ENCODE results near the gene SRD5A2.
A peak's percentile ranks its signal among the peaks of the same experiment; 100 is the strongest.

Gene SRD5A2, protein sequence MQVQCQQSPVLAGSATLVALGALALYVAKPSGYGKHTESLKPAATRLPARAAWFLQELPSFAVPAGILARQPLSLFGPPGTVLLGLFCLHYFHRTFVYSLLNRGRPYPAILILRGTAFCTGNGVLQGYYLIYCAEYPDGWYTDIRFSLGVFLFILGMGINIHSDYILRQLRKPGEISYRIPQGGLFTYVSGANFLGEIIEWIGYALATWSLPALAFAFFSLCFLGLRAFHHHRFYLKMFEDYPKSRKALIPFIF

GRCh38 chr2:31580321-31581117 is at the start of gene SRD5A2:
Gene SRD5A2, minus strand, starts transcription at chr2:31580938. Its CDS starts 38 bp downstream, at chr2:31580900.
- no peak for DNase-seq (ENCODE audit: low read depth)

DNA sequence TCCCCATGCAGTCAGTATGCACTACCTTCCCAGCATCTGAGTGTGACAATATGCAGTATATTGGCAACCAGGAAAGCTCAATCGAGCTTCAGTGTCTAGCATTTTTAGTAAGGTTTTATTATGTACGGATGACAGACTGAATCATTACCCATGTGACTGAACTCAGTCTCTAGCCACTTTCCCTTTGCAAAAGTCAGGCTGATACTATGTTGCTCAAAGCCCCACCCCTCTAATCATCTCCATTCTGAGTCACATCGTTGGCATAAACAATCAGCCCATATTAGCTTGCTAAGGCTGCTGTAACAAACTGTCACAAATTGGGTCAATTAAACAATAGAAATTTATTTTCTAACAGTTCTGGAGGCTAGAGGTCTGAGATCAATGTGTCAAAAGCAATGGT is 25.8 kb upstream of the SRD5A2 start:
- DNase-seq (ENCODE audit: low read depth) = no peak

GRCh38 chr2:31598694-31599093 is 18.0 kb upstream of the SRD5A2 start:
- DNase-seq (ENCODE audit: low read depth) = no peak

GRCh38 chr2:31586230-31586629 is 5.5 kb upstream of the SRD5A2 start:
- DNase-seq (ENCODE audit: low read depth) = no peak

DNA sequence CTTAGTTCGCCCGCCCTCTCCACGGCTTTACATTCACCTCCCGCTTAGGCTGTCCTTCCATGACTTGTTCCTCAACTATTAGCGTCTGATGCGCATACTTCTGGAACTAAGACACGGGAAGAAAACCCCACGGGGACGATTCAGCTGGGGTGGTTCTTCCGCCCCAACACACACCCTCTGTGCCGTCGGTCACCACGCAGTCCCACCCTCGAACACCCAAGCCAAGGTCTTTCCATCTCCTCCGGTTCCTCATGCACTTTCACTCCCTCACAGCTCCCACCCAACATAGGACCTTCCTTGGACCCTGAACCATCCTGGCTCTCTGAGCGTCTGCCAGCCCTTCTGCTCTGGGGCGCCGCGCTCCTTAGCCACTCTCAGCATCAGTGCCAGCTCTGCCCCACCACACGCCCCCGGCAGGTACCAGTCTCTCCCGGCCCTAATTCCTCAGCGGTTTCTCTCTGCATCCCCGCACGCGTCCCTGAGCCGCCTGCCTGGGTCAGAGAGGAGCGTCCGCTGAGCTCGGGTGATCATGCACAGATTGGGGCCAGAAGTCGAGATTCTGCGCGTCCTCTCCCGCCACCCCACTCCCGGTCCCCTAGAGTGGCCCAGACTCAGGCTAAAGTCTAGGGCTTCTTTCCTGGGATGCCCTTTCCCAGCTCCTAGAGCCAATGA is 522 bp upstream of the SRD5A2 start:
- no peak for DNase-seq (ENCODE audit: low read depth)

DNA sequence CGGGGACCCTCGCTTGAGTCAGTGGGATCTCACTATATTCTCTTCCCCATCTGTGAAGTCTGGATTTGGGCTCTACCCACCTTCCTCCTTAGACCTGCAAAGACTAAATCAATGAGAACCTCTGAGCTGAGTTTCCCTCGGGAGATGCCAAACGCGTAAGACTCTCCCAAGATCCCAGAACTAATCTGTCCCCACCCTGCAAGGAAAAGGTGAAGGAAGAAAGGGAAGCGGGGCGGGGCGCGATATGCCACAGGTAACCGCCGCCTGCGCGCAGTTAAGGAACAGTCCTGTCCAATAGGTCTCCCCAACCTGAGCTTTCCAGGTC is 780 bp downstream of the SRD5A2 start:
- no peak for DNase-seq (ENCODE audit: low read depth)

DNA sequence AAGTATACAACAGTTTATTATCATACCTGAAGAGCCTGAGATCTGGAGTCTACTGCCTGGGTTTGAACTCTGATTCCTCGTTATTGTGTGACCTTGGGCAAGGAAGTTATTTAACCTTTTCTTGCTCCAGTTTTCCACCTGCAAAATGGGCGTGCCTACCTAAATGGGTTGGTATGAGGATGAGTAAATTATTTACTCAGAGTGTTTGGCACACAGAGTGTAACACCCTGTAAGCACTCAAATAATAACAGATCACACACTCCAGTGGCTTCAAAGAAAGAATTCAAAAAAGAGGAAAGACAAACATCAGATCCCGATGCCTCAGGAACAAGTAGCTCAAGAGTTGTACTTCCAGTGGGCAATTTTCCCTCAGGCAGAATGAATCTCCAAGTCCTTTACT is 2.4 kb downstream of the SRD5A2 start:
- DNase-seq (ENCODE audit: low read depth) = no peak

DNA sequence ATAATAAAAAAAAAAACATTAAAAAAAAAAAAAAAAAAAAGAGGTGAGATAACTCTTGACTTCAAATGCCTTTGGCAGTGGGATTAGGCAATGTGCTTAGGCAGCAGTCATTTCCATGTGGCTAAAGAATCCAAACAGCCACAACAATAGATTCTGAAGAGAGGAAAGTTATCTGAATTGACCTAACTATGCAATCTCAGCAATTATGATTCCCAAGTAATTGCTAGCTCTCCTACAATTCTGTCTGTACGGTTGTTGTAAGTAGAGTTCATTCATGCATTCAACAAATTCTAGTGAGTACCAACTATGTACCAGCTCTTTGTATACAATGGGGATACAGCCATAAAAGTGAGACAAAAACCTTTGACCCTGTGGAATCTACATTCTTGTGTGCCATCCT is 3.6 kb downstream of the SRD5A2 start:
- no peak for DNase-seq (ENCODE audit: low read depth)

- DNase-seq (ENCODE audit: low read depth) = no peak
Measured at GRCh38 chr2:31568585-31569201, 12.0 kb downstream of the SRD5A2 start.

- DNase-seq (ENCODE audit: low read depth) = no peak
Measured at GRCh38 chr2:31567679-31568078, 13.1 kb downstream of the SRD5A2 start.

- DNase-seq (ENCODE audit: low read depth) = no peak
Measured at GRCh38 chr2:31563273-31563839, 17.4 kb downstream of the SRD5A2 start.

GRCh38 chr2:31561823-31562222 is 18.9 kb downstream of the SRD5A2 start:
- DNase-seq (ENCODE audit: low read depth) = no peak

DNA sequence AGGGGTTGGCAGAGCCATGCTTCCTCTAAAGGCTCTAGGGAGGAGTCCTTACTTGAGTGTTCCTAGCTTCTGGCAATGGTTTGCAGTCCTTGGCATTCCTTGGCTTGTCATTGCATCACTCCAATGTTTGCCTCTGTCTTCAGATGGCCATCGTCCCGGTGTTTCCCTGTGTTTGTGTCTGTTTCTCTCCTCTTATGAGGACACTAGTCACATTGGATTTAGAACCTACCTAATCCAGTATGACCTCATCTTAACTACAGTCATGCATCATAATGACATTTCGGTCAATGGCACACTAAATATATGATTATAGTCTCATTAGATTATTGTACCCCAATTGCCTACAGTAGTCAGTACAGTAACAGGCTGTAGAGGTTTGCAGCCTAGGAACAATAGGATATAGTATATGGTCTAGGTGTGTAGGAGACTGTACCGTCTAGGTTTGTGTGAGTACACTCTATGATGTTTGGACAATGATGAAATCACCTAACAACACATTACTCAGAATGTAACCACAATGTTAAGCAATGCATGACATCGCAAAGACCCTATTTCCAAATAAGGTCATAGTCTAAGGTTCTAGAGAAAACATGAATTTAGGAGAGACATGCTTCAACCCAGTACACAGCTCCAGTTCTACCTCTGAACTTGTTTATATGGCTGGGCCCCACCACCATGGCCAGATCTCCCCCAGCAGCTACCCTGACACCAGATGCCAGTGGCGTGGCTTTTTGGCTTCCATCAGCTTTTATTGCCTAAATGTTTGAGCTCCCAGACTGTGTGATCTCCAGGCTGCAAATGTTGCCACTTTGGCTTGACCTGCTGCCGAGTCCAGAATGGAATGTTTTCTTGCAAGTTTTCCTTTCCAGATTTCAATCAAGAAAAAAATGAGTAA is 22.1 kb downstream of the SRD5A2 start:
- peak; percentile 20 for DNase-seq (ENCODE audit: low read depth)

DNA sequence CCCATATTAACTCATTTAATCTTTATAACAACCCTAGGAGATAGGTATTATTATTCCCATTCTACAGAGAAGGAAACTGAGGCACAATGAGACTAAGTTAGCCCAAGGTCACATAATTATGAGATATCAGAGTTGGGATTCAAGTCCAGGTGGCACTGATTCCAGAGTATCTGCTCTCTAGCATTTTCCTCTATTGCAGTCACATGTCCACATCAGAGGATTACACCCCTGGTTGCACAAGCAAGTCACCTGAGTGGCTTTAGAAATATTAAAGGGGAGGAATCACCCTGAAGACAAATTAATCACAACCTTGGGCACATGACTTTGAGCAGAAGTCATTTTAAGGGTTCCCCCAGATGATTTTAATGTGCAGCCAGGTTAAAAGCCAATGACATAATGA is 23.8 kb downstream of the SRD5A2 start:
- no peak for DNase-seq (ENCODE audit: low read depth)

GRCh38 chr2:31555967-31556706 is 24.6 kb downstream of the SRD5A2 start:
- DNase-seq (ENCODE audit: low read depth) = no peak

- no peak for DNase-seq (ENCODE audit: low read depth)
Measured at GRCh38 chr2:31553362-31553761, 27.4 kb downstream of the SRD5A2 start.

- no peak for DNase-seq (ENCODE audit: low read depth)
Measured at GRCh38 chr2:31547485-31547884, 33.3 kb downstream of the SRD5A2 start.

DNA sequence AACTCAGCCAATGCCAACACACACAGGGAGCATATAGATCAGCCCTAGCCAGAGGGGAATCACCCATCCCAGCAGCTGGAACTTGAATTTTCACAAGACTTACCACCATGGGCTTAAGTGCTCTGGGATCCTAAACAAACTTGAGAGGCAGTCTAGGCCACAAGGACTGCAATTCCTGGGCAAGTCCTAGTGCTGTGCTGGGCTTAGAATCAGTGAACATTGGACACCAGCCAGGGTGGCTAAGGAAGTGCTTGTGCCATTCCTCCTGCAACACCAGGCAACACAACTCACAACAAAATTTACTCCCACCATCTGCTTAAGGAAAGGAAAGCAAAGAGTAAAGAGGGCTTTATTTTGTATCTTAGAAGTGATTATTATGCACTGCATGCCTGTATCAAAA is 38.9 kb downstream of the SRD5A2 start:
- DNase-seq (ENCODE audit: low read depth) = no peak

DNA sequence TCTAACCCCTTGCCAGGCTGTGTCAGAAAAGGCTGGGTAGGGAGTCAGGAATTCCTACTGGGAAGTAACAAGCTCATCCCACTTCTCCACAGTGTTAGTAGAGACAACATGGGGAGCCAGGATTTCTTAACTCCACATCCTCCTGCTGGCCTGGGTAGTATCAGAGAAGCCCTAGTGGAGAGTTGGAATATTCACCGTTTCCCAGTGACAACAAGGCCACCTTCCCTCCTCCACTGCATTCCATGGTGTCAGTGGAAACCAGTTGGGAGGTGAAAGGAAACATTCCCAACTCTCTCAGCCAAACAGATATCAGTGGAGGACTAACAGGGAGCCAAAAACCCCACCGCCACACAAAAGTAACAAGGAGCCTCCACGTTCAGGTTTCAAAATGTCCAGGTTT is 41.2 kb downstream of the SRD5A2 start:
- no peak for DNase-seq (ENCODE audit: low read depth)

DNA sequence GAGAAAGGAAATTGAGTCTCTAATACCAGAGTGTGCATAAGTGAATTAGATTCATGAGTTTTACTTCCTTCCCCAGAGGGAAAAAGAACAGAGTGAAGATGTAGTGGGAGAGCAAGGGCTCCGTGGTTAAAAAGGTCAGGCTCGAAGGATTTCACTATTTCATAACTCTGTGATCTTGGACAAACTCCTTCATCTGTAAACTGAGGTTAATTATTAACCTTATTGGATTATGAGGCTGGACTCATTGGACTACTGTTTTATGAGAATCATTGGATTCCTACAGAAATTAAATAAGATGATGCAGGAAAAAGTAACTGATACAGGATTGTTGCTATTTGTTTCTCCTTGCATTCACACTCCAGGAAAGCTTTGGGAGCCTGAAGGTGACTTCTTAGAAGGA is 45.0 kb downstream of the SRD5A2 start:
- DNase-seq (ENCODE audit: low read depth) = no peak

GRCh38 chr2:31534636-31535035 is 46.1 kb downstream of the SRD5A2 start:
- no peak for DNase-seq (ENCODE audit: low read depth)
